Measurements from ENCODE around the gene CPT1B. TPM values are rescaled to one million over a fixed set of nuclear protein-coding genes. Genes with fewer than 3 reads are reported as not detected.

CPT1B gene
- total and polyA plus RNA-seq, 12 donors, result 61.2 to 487 (median 398) TPM

GRCh38 chr22:50600967-50601668 is 22.9 kb upstream of the CPT1B start:
- H3K4me3 ChIP-seq, result peak overlapping the region in 8 of 10 donors; percentile 29 to 53 (median 40)
- DNase-seq (peak in 1 of 2 donors; percentile 21), ATAC-seq (no peak)
- intact Hi-C loops (cut with DNase I), result no loop called here
- H3K27me3 ChIP-seq, result peaks cover 5 to 83% (median 66%) of the 10 kb centered on the region in 7 donors
- H3K9me3 ChIP-seq, result no peaks in the 10 kb centered on the region
- peaks cover 0 to 3% (median 0%) of the 10 kb centered on the region in 9 donors for H3K36me3 ChIP-seq
- 8 to 10% methylated on average over 34 to 52 of the region's 52 CpGs for WGBS, 2 donors
- H3K27ac ChIP-seq, result no peak overlapping the region
- no peak for TF ChIP-seq CTCF (IDR thresholded peaks at IDR 0.05)
- peaks cover 0 to 14% (median 5%) of the 10 kb centered on the region in 9 donors for H3K4me1 ChIP-seq

- DNase-seq (no peak), ATAC-seq (peak in 1 of 8 donors; percentile 30)
- Histone ChIP-seq H3K27me3 (peaks cover 5 to 77% (median 61%) of the 10 kb centered on the region in 7 donors), H3K4me3 (peak within 1 kb of the TSS in 9 of 10 donors; percentile 28 to 53 (median 40)), H3K4me1 (peaks cover 0 to 14% (median 5%) of the 10 kb centered on the region in 9 donors), H3K27ac (no peak within 1 kb of the TSS), H3K9me3 (no peaks in the 10 kb centered on the region), H3K36me3 (peaks cover 0 to 3% (median 0%) of the 10 kb centered on the region in 9 donors)
- 1 to 3% methylated on average over 6 to 57 of the region's 61 CpGs for WGBS, 2 donors
- intact Hi-C loops (cut with DNase I), result no loop called here
- no peak for TF ChIP-seq CTCF (IDR thresholded peaks at IDR 0.05)
These were observed 22.3 kb upstream of the CPT1B start, which contains the start of gene MAPK8IP2 for GRCh38 chr22:50600538-50600937. Gene MAPK8IP2, plus strand, starts transcription at chr22:50600793. Its CDS starts 26 bp downstream, at chr22:50600819.

GRCh38 chr22:50599816-50600455 is 21.7 kb upstream of the CPT1B start:
- Histone ChIP-seq H3K36me3 (peaks cover 0 to 3% (median 0%) of the 10 kb centered on the region in 9 donors), H3K4me1 (peaks cover 0 to 14% (median 5%) of the 10 kb centered on the region in 9 donors), H3K4me3 (peak overlapping the region in 9 of 10 donors; percentile 28 to 53 (median 40)), H3K27ac (no peak overlapping the region), H3K9me3 (no peaks in the 10 kb centered on the region), H3K27me3 (peaks cover 5 to 71% (median 56%) of the 10 kb centered on the region in 7 donors)
- intact Hi-C loops (cut with DNase I), result no loop called here
- no peak for TF ChIP-seq CTCF (IDR thresholded peaks at IDR 0.05)
- peak; percentile 77 to 89 (median 87) for ATAC-seq
- WGBS, 2 donors, result 14 to 16% methylated on average over 52 of the region's 52 CpGs
- DNase-seq, result peak; percentile 57 to 68

- Histone ChIP-seq H3K27ac (no peak overlapping the region), H3K4me1 (peaks cover 0 to 9% (median 5%) of the 10 kb centered on the region in 9 donors), H3K4me3 (no peak overlapping the region), H3K9me3 (no peaks in the 10 kb centered on the region), H3K36me3 (peaks cover 0 to 3% (median 0%) of the 10 kb centered on the region in 9 donors), H3K27me3 (peaks cover 5 to 44% (median 30%) of the 10 kb centered on the region in 7 donors)
- intact Hi-C loops (cut with DNase I), result no loop called here
- 86 to 94% methylated on average over 5 of the region's 5 CpGs for WGBS, 2 donors
- TF ChIP-seq CTCF (IDR thresholded peaks at IDR 0.05), result no peak
- ATAC-seq, result no peak
- no peak for DNase-seq
These were observed 18.9 kb upstream of the CPT1B start for GRCh38 chr22:50597097-50597496.

Data from heart right ventricle (tissue), 16 donors.